Testis (tissue), 3 donors: ENCODE data around the gene FBXO38. TPM values are rescaled to one million over a fixed set of nuclear protein-coding genes. Genes with fewer than 3 reads are reported as not detected.

ENCODE experiments used
- DNase-seq: peaks from one replicate; pipeline ENCODE4 v3.0.0-alpha.2; 2019
- H3K27ac ChIP-seq, 2 donors: fragments of 200-600 bp; sonication (generic); one replicate each; pipeline ENCODE4 v1.5.1; 2019
- H3K27me3 ChIP-seq: fragments of 200-600 bp; sonication (generic); one replicate; pipeline ENCODE4 v1.5.1; 2019
- H3K36me3 ChIP-seq: fragments of 200-600 bp; sonication (generic); one replicate; pipeline ENCODE4 v1.5.1; 2017; ENCODE audit warnings: low read depth; ENCODE audit errors: missing control alignments
- H3K4me1 ChIP-seq: fragments of 200-600 bp; sonication (generic); one replicate; pipeline ENCODE4 v1.5.1; 2019
- H3K4me3 ChIP-seq, 2 donors: fragments of 200-600 bp; sonication (generic); one replicate each; pipeline ENCODE4 v1.5.1; 2017 to 2019
- H3K9me3 ChIP-seq: fragments of 200-600 bp; sonication (generic); one replicate; pipeline ENCODE4 v1.5.1; 2017
- CTCF ChIP-seq, 3 experiments: fragments of 450-650 bp in 2 of 3; fragments of 200-600 bp in 1 of 3; sonication (generic) in 1 of 3; IDR thresholded peaks; one replicate each; pipeline ENCODE4 v1.5.1; 2016 to 2019; ENCODE audit warnings: antibody characterized with exemption in 3 of 3, mild to moderate bottlenecking in 2 of 3, moderate library complexity in 1 of 3
- POLR2A ChIP-seq: fragments of 450-650 bp; IDR thresholded peaks from one replicate; pipeline ENCODE4 v1.6.1; 2017; ENCODE audit warnings: antibody characterized with exemption, mild to moderate bottlenecking, moderate library complexity
- WGBS, 2 donors: methylation state at CpG; one replicate each; pipeline ENCODE4 v1.1.5; 2018; 5-methylcytosine and 5-hydroxymethylcytosine counted together
- intact Hi-C: fragments of 100-400 bp; cut with DNase I; formaldehyde crosslinking; loops from one replicate; pipeline ENCODE4 v1.15.1; 2023; ENCODE audit warnings: low total_unique reads
- polyA plus RNA-seq: library from polyadenylated mRNA; stranded (reverse); fragments of 350-450 nt; fragmentation: Illumina TruSeq; extraction: RNeasy Lipid Tissue Mini Kit (QIAGEN cat#74804); gene quantifications from one replicate; pipeline ENCODE4 v1.2.3, GENCODE V29; 2014; ENCODE audit warnings: low read depth, low replicate concordance; ENCODE audit not compliant: insufficient read depth
- total RNA-seq, 2 donors: library from RNA; depleted of rRNA; stranded (reverse); fragments of >200 nt; gene quantifications; one replicate each; pipeline ENCODE4 v1.2.3, GENCODE V29; 2016

Gene FBXO38
- total and polyA plus RNA-seq, 3 donors from 2014 or later: 41.0 to 62.4 (median 57.8) TPM

DNA sequence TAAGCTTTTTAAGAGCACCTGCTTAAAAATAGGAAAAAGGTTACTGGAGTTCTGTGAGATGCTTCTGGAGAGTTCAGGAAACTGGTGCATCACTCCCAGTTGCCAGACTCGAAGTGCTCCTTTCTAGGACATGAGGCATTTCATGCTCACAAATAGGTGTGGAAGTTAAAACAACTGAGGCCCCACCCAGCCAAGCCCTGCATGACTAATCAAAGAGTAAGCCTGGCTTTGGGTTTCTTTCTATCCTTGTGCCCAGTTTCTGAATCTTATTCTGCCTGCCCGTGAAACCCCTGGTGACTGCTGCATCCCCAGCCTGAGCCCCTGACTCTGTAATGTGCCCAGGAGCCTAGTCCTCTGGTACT lies 40.7 kb upstream of the FBXO38 start:
- H3K36me3 ChIP-seq: no peaks in the 10 kb centered on the region
- no peaks in the 10 kb centered on the region for H3K27me3 ChIP-seq
- no peaks in the 10 kb centered on the region for H3K9me3 ChIP-seq
- WGBS, 2 donors: 77 to 85% methylated on average over 2 of the region's 2 CpGs
- intact Hi-C loops: no loop called here
- TF ChIP-seq POLR2A (no peak), CTCF (IDR thresholded peaks at IDR 0.05) (no peak)
- DNase-seq: no peak
- H3K4me3 ChIP-seq: no peak overlapping the region
- no peaks in the 10 kb centered on the region for H3K4me1 ChIP-seq
- H3K27ac ChIP-seq: no peak overlapping the region

- no peaks in the 10 kb centered on the region for H3K36me3 ChIP-seq
- H3K27ac ChIP-seq: no peak overlapping the region
- H3K4me1 ChIP-seq: no peaks in the 10 kb centered on the region
- TF ChIP-seq CTCF (IDR thresholded peaks at IDR 0.05) (no peak), POLR2A (no peak)
- no peaks in the 10 kb centered on the region for H3K27me3 ChIP-seq
- no peak overlapping the region for H3K4me3 ChIP-seq
- no peaks in the 10 kb centered on the region for H3K9me3 ChIP-seq
- 71 to 80% methylated on average over 7 of the region's 7 CpGs for WGBS, 2 donors
- DNase-seq: no peak
- intact Hi-C loops: no loop called here
Measured at GRCh38 chr5:148343603-148344487, 39.9 kb upstream of the FBXO38 start.

GRCh38 chr5:148347706-148348105 lies 36.1 kb upstream of the FBXO38 start:
- no peak overlapping the region for H3K4me3 ChIP-seq
- 91 to 98% methylated on average over 1 of the region's 1 CpG for WGBS, 2 donors
- H3K9me3 ChIP-seq: no peaks in the 10 kb centered on the region
- no peak for TF ChIP-seq POLR2A
- no peak for TF ChIP-seq CTCF (IDR thresholded peaks at IDR 0.05)
- H3K27me3 ChIP-seq: no peaks in the 10 kb centered on the region
- no peak overlapping the region for H3K27ac ChIP-seq
- no peaks in the 10 kb centered on the region for H3K36me3 ChIP-seq
- no peaks in the 10 kb centered on the region for H3K4me1 ChIP-seq
- no peak for DNase-seq
- intact Hi-C loops: no loop called here

GRCh38 chr5:148352696-148353095 lies 31.1 kb upstream of the FBXO38 start:
- 89 to 100% methylated on average over 1 of the region's 1 CpG for WGBS, 2 donors
- no peak overlapping the region for H3K27ac ChIP-seq
- no peak for DNase-seq

More at GRCh38 chr5:148352696-148353095, 31.1 kb upstream of the FBXO38 start:
- intact Hi-C loops: no loop called here
- Histone ChIP-seq H3K4me1 (no peaks in the 10 kb centered on the region), H3K27me3 (no peaks in the 10 kb centered on the region), H3K9me3 (no peaks in the 10 kb centered on the region), H3K36me3 (no peaks in the 10 kb centered on the region), H3K4me3 (no peak overlapping the region)
- no peak for TF ChIP-seq CTCF (IDR thresholded peaks at IDR 0.05)
- TF ChIP-seq POLR2A: no peak
